Stimulated activated CD4-positive, alpha-beta T cell treated with anti-CD3 and anti-CD28 coated beads, Interleukin-12 subunit alpha, Interleukin-12 subunit beta, amount 100 ng/mL, for 4 hours (primary cell): ENCODE measurements around the gene GABRG1.

ENCODE experiments used
- DNase-seq: peaks from one replicate; pipeline ENCODE4 v3.0.0-alpha.2; 2020

Gene GABRG1

DNA sequence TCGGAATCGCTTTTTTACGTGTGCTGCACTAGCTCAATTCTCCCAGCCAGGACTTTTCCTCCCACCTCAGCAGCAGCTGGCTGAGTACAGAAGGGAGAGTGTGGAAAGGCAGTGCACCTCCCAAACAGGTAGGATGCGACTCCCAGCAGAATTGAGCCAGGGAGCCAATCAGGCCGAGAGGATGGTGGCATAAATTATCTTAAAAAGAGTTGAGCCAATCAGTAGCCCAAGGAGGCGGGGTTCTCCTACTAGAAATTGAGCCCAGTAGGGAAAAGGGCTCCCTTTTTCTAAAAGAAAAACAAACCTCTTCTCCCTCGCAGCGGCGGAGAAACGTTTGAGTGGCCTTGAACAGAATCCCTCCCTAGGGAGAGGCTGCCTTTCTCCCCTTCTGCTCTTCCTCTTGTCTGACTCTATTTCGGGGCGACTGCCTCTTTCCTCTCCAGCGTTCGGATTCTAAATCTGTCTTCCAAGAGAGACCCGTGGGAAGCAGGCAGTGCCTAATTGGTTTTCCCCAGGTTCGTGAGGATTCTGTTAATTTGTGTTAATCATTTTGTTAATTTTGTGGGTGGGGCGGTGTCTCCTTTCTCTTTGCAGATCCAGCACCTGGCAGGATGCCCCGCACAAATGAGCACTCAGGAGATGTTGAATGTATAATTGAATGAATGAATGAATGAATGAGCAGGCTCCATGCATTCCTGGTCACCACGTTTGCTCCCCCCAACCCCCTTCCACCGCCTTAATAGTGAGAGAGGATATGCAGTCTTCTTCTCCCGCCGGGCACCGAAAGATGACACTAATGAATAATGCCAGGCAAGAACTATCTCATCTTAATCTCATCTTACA, at the start of gene GABRG1:
GABRG1 (minus strand) TSS at position 142 of the 843 bp plus-strand sequence; CDS start at position 1, 141 bp downstream.
- DNase-seq: no peak

DNA sequence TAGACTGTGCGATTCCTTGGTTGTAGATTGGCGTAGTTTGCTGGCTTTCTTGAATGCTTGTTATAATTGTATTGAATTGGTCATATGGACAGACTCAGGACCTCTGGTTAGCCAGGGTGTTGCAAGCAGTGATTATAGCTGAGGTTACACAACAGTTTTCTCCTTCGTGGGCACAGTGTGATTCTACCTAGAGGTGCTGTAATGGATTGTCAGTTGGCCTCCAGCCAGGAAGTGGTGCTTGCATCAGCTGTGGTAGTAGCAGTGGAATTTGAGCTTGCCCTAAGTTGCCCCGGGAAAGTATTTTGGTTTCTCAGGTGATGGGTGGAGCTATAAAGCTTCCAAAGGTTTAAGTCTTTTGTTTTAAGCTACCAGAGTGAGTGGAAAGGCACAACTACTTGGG, 23.1 kb upstream of the GABRG1 start:
- no peak for DNase-seq

DNA sequence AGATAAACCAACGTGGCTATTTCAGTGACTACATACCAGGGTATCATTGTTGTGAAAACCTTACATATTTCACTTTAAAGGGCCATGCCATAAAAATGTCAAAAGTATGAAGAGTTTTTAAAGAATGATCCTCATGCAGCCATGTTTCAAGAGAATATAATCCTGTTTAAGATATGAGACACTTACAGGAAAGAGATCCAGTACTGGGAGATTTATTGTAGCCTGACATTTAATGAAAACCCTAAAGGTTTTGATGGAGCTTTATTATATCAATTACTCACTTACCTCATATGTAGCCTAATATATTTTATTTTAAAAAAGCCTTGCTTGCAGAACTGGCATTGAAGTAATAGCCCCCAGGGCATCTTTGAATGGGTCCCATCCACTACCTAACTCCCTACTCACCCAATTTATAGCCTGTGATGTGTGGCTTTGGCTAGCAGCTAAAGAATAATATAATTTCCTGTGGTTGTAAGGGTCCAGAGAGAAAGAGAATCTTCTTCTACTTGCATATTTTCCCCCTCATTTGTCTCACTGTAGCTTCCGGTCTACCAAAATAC, 7.7 kb upstream of the GABRG1 start:
- DNase-seq: no peak

DNA sequence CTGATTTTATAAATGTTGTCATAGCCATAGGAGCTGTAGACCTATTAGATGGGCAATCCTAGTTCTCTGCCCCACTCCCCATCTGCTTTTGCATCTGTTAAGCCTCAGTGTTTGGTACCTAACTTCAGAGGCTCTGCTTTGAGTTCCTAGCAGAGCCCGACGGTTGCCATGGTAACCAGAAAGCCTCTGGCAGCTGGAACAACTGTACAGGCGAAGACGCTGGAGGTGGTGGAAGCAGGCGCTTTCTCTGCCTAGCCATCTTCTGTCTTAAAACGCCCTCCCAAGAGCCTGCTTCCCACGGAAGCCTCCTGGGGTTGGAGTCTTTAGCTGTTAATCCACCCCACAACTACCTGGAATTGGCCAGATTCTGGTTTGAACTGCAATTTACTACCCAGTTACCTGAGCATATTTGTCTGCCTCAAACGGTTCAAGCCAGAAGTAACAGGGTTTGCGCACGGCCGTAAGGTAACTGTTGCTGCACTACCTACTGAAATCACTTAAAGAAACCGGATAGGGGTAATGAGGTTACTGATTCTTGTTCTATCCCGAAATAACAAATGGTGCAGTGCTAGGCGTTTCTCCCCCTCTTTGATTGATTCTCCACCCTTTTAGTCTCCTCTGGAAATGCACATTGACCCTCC, 1.0 kb upstream of the GABRG1 start:
- no peak for DNase-seq

DNA sequence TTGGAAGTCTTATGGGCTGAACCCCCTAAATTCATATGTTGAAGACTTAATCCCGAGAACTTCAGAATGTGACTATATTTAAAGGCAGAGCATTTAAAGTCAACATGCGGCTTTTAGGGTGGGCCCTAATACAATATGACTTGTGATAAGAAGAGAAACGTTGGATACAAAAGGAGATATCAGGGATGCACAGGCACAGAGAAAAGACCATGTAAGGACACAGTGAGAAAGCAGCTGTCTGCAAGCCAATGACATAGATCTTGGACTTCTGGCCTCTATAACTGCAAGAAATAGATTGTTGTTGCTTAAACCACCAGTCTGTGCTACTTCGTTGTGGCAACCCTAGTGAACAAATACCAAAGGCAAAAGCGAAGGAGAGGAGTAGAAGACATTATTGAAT, 42.2 kb downstream of the GABRG1 start:
- no peak for DNase-seq

- DNase-seq: no peak
These were observed 42.6 kb downstream of the GABRG1 start for GRCh38 chr4:46081248-46081647.

DNA sequence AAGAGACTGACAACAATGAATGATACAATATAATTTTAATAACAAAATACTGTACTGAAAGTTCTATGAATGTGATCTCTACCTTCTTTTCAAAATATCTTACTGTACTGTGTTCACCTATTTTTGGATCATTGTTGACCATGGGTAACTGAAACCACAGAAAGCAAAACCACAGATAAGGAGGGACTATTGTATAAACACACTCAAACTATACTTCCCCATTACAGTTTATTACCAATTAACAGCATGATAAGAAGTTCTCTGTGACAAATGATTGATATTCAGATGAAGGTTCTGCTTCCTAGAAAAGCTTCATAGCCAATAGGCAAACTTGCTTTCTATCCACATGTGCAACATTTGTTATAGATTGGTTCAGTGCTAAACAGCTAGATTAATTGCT, 50.1 kb downstream of the GABRG1 start:
- DNase-seq: no peak

DNA sequence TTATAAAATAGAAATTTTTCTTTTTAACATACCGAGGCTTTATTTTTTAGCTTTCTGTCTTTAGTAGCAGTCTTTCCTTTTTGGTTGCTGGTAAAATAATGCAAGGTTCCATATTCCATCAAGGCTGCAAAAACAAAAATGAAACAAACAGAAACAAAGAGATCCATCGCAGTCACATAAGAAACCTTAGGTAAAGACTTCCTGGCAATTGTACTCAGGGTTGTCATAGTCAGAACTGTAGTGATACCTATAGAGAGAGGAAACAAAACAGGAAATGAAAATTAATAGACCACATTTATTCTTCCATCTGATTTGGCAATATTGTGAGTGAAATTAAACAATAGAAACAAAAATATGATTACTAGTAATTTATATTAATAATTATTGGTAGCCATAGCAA, 72.5 kb downstream of the GABRG1 start:
- no peak for DNase-seq

DNA sequence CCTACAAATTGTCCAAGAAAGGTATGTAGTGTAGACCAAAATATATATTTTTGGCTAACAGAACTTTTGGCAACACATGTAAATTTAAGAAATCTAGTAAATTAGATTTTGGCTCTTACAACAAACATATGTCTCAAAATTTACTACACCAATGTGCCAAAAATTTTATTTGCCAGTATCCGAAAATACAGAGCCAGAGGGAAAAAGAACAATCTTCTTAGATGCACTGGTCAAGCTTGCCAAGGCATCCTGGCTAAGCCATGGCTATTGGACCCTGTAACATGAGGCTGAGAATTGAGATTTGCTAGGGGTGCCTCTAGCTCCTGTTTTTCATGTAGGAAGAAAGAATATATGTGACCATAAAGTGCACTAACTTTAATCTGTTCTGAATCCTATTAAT, 91.8 kb downstream of the GABRG1 start:
- no peak for DNase-seq

DNA sequence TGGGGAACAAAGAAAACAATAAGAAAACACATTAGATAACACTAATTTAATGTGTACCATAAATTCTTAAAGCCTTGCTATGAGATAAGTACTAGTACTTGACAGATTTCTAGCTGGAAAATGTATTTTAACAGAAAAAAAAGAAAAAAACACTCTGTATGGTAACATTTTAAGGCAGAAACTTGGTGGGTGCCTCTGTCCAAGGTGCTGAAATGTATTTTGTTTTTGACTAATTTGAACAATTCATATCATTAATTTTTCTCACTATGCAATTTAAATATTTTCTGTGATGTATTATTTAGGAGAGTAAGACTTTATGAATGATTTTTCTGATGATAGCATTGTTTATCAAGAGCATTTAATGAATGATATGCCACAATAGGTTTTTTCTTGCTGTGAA, 107.5 kb downstream of the GABRG1 start:
- DNase-seq: no peak

DNA sequence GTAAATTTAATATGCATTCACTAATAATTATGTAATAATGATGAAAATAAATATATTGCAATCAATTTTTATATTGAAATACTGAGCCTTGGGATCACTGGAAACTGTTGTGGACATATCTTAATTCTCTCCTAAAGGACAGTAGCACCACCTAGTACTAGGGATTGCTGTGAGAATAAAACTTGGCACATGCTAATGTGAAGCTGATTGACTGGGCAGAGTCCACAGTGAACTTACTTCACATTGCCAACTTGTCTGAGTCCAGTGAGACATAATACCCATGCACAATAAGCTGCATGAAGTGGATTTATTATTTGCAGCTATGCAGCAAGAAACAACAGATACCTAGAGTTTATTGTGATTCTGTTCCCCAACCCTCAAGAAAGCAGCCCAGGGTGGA, 131.1 kb downstream of the GABRG1 start:
- DNase-seq: no peak

DNA sequence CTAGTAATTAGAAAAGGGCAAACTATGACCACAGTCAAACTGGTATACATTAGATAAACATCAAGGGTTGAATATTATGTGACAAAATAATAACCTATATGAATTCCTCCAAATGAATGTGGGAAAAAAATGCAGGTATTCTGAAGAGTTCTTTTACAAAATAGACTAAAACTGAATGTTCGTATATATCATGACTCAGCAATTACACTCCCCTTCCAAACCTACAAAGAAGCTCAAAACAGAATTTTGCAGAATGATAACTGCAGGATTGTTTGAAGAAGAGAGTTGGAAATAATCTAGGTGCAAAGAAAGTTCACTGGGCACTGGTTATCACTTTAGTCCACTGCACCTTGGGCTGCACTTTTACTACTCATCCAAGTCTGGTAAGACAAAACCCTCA, 134.1 kb downstream of the GABRG1 start:
- DNase-seq: no peak

GRCh38 chr4:45987858-45988257, 136.0 kb downstream of the GABRG1 start:
- no peak for DNase-seq
